ENCODE data around the gene TWIST2. TPM values are rescaled to one million over a fixed set of nuclear protein-coding genes. Genes with fewer than 3 reads are reported as not detected.

Gene TWIST2
- total RNA-seq, 1 donor from 2014 or later: not detected

GRCh38 chr2:238846628-238847418 lies 1.1 kb upstream of the TWIST2 start:
- Mint-ChIP-seq H3K27me3 (peaks cover 49% of the 10 kb centered on the region), H3K27ac (no peak overlapping the region), H3K4me1 (no peaks in the 10 kb centered on the region), H3K4me3 (no peak overlapping the region), H3K9me3 (no peaks in the 10 kb centered on the region), H3K36me3 (ENCODE audit: low read depth) (no peaks in the 10 kb centered on the region)
- intact Hi-C loops (cut with micrococcal nuclease): no loop called here
- peak; percentile 34 for DNase-seq

- H3K4me1 Mint-ChIP-seq: no peaks in the 10 kb centered on the region
- no peaks in the 10 kb centered on the region for H3K9me3 Mint-ChIP-seq
- H3K4me3 Mint-ChIP-seq: no peak overlapping the region
These were observed 475 bp upstream of the TWIST2 start for GRCh38 chr2:238847419-238847801.

DNA sequence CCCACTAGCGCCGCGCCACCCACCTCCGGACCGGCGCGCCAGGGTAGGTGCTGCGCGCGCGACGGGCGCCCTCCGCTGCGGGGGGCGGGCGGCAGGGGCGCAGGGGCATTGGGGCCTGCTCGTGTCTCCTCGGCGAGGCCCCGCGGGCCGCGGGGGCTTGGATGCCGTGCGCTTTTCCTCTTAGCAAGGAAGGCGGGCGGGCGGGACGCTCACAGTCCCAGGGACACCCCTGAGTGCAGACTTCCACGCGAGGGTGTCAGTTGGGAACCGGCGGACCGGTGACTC lies 748 bp downstream of the TWIST2 start:
- Mint-ChIP-seq H3K4me3 (no peak overlapping the region), H3K27me3 (peaks cover 53% of the 10 kb centered on the region), H3K36me3 (ENCODE audit: low read depth) (no peaks in the 10 kb centered on the region), H3K27ac (no peak overlapping the region), H3K4me1 (no peaks in the 10 kb centered on the region), H3K9me3 (no peaks in the 10 kb centered on the region)
- intact Hi-C loops (cut with micrococcal nuclease): no loop called here
- peak; percentile 45 for DNase-seq

More at GRCh38 chr2:238847419-238847801, 475 bp upstream of the TWIST2 start:
- H3K27me3 Mint-ChIP-seq: peaks cover 52% of the 10 kb centered on the region
- peak; percentile 46 for DNase-seq
- intact Hi-C loops (cut with micrococcal nuclease): no loop called here
- no peaks in the 10 kb centered on the region for H3K36me3 Mint-ChIP-seq (ENCODE audit: low read depth)
- H3K27ac Mint-ChIP-seq: no peak overlapping the region

GRCh38 chr2:238848976-238849853 lies 1.3 kb downstream of the TWIST2 start:
- Mint-ChIP-seq H3K4me1 (no peaks in the 10 kb centered on the region), H3K9me3 (no peaks in the 10 kb centered on the region), H3K36me3 (ENCODE audit: low read depth) (no peaks in the 10 kb centered on the region), H3K27ac (no peak overlapping the region), H3K27me3 (peaks cover 51% of the 10 kb centered on the region), H3K4me3 (no peak overlapping the region)
- DNase-seq: peak; percentile 34
- intact Hi-C loops (cut with micrococcal nuclease): no loop called here

DNA sequence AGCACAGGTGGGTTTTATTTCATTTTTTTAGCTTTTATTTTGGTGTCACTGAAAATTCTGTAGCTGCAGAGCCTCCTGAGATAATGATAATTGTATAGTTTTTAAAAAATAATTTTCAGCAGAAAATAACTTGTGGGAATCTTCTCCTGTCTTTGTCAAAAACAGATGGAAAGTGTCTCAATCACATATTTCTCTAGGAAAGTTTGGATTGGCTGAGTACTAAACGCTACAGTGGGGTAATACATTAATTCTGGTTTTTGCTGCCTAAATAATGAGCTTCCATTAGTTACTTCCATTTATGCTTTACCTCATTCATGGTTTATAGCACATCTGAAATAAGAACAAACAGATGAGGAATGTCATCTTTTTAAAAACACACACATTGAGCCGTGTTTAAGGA lies 2.2 kb downstream of the TWIST2 start:
- Mint-ChIP-seq H3K36me3 (ENCODE audit: low read depth) (no peaks in the 10 kb centered on the region), H3K9me3 (no peaks in the 10 kb centered on the region), H3K4me1 (no peaks in the 10 kb centered on the region), H3K27me3 (peaks cover 45% of the 10 kb centered on the region), H3K4me3 (no peak overlapping the region), H3K27ac (no peak overlapping the region)
- no peak for DNase-seq
- intact Hi-C loops (cut with micrococcal nuclease): no loop called here

DNA sequence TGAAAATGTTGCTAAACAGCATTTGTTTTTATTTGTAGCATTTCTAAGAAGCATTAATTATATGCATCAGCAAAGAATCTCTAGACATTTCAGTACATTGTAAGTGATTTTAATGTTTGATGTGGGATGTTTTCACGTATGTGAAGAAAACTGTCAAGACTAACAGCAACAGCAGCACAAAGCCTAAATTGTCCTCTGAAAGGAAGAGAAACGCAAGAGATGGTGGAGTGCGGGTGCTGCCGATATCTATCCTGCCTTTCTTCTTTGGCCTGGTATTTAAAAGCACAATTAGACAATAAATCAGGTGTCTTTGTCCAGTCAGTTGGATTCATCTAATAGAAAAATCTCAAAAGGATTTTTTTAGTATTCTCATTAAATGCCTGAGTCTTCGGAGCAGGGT lies 3.1 kb downstream of the TWIST2 start:
- no peak for DNase-seq
- H3K27ac Mint-ChIP-seq: no peak overlapping the region
- no peaks in the 10 kb centered on the region for H3K4me1 Mint-ChIP-seq
- no peaks in the 10 kb centered on the region for H3K9me3 Mint-ChIP-seq
- intact Hi-C loops (cut with micrococcal nuclease): no loop called here
- H3K36me3 Mint-ChIP-seq (ENCODE audit: low read depth): no peaks in the 10 kb centered on the region
- H3K4me3 Mint-ChIP-seq: no peak overlapping the region
- H3K27me3 Mint-ChIP-seq: peaks cover 40% of the 10 kb centered on the region

- Mint-ChIP-seq H3K36me3 (ENCODE audit: low read depth) (no peaks in the 10 kb centered on the region), H3K9me3 (no peaks in the 10 kb centered on the region), H3K27me3 (peaks cover 37% of the 10 kb centered on the region), H3K27ac (no peak overlapping the region), H3K4me3 (no peak overlapping the region), H3K4me1 (no peaks in the 10 kb centered on the region)
- intact Hi-C loops (cut with micrococcal nuclease): no loop called here
- no peak for DNase-seq
These were observed 3.9 kb downstream of the TWIST2 start for GRCh38 chr2:238851761-238852160.

DNA sequence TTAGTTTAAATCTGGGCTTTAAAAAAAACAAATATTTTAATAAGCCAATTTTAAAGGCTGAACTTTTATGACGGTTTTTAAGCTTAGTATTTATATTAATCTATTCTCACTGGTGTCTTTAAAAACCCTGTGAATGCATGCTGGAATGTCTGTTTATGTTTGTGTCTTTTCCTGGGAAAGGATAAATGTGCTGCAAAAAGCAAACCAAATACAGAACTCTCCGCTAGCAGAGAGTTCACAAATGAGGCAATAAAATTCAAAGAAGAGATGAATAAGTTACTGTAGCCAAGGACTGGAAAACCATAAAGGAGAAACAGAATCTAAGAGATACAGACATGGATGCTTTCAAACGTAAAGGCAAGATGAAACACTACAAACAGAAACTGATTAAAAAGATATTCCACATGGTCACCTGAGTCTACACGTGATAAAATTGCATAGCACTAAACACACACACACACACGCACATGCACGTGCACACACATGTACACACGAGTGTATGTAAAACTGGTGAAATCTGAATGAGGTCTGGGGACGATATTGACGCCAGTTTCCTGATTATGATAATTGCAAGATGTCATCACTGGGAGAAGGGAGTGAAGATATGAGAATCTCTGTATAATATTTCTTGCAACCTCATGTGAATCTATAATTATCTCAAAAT lies 4.5 kb downstream of the TWIST2 start:
- H3K4me1 Mint-ChIP-seq: no peaks in the 10 kb centered on the region
- no peaks in the 10 kb centered on the region for H3K9me3 Mint-ChIP-seq
- H3K27ac Mint-ChIP-seq: no peak overlapping the region
- no peak overlapping the region for H3K4me3 Mint-ChIP-seq
- no peak for DNase-seq
- intact Hi-C loops (cut with micrococcal nuclease): no loop called here
- H3K36me3 Mint-ChIP-seq (ENCODE audit: low read depth): no peaks in the 10 kb centered on the region
- peaks cover 37% of the 10 kb centered on the region for H3K27me3 Mint-ChIP-seq

- peaks cover 37% of the 10 kb centered on the region for H3K27me3 Mint-ChIP-seq
- no peaks in the 10 kb centered on the region for H3K9me3 Mint-ChIP-seq
- H3K4me3 Mint-ChIP-seq: no peak overlapping the region
- no peaks in the 10 kb centered on the region for H3K36me3 Mint-ChIP-seq (ENCODE audit: low read depth)
- intact Hi-C loops (cut with micrococcal nuclease): no loop called here
- no peaks in the 10 kb centered on the region for H3K4me1 Mint-ChIP-seq
- no peak overlapping the region for H3K27ac Mint-ChIP-seq
- no peak for DNase-seq
These were observed 5.3 kb downstream of the TWIST2 start for GRCh38 chr2:238853218-238853617.

DNA sequence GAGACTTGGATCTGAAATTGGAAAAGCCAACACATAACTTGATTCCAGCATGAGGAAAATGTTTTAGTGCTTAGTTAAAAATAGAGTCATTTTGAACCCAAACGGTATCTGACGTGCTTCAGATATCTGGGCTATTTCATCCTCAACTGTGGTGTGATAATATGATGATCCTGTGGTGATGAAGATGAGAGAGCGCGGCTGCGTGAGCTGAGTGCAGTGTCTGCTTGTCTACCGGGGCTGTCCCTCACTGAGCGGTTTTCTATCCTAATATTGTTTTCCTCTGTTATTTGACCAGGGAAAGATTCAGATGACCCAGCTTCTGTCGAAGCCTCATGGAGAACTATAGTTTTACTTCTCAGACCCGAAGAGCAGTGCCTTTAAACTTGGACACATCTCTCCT lies 5.8 kb downstream of the TWIST2 start:
- Mint-ChIP-seq H3K27me3 (peaks cover 36% of the 10 kb centered on the region), H3K27ac (no peak overlapping the region)
- intact Hi-C loops (cut with micrococcal nuclease): no loop called here

DNA sequence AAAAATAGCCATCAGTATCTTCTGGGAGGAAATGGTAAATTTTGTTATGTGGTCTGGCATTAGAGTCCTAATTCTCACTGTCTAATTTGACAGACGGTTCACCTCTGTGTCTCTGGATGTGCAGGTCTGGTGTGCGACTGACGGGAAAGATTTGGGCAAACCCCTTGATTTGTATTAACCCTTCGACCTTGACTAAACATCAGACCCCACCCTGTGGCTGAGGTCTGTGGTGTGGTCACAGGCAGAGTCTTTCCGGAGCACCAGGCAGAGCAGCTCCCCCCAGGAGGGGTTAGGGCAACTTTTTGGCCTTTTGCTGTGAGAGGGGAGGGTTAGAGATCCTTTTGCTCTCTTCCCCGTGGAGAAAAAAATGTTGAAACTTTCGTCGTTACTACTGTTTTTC lies 6.4 kb downstream of the TWIST2 start:
- no peak overlapping the region for H3K4me3 Mint-ChIP-seq
- no peaks in the 10 kb centered on the region for H3K9me3 Mint-ChIP-seq
- no peak overlapping the region for H3K27ac Mint-ChIP-seq
- peaks cover 34% of the 10 kb centered on the region for H3K27me3 Mint-ChIP-seq
- H3K4me1 Mint-ChIP-seq: no peaks in the 10 kb centered on the region
- DNase-seq: no peak
- intact Hi-C loops (cut with micrococcal nuclease): no loop called here
- H3K36me3 Mint-ChIP-seq (ENCODE audit: low read depth): no peaks in the 10 kb centered on the region

More for the DNA sequence above, 5.8 kb downstream of the TWIST2 start:
- no peaks in the 10 kb centered on the region for H3K36me3 Mint-ChIP-seq (ENCODE audit: low read depth)
- DNase-seq: no peak
- H3K9me3 Mint-ChIP-seq: no peaks in the 10 kb centered on the region
- H3K4me1 Mint-ChIP-seq: no peaks in the 10 kb centered on the region
- no peak overlapping the region for H3K4me3 Mint-ChIP-seq

GRCh38 chr2:238854699-238855229 lies 6.9 kb downstream of the TWIST2 start:
- DNase-seq: no peak
- intact Hi-C loops (cut with micrococcal nuclease): no loop called here
- H3K27ac Mint-ChIP-seq: no peak overlapping the region
- peaks cover 32% of the 10 kb centered on the region for H3K27me3 Mint-ChIP-seq
- no peaks in the 10 kb centered on the region for H3K9me3 Mint-ChIP-seq
- H3K4me3 Mint-ChIP-seq: no peak overlapping the region
- no peaks in the 10 kb centered on the region for H3K4me1 Mint-ChIP-seq
- no peaks in the 10 kb centered on the region for H3K36me3 Mint-ChIP-seq (ENCODE audit: low read depth)

DNA sequence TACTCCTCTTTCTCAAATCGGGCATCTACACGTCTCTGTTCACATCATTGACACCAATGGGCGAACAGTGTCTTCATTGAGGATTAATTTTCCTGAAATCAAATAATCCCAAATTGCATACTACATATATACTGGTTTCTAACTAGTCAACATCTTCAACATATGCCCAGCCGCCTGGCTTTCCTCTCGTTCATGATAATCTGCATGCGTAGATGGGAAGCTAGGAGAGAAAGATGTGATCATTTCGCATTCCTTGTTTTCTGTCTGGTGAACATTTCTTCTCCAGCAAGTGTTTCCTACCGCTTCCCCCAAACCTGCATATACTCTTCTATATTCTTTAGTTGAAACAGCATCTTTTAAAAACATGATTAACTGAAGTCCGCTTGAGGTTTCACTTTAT lies 7.4 kb downstream of the TWIST2 start:
- H3K36me3 Mint-ChIP-seq (ENCODE audit: low read depth): no peaks in the 10 kb centered on the region
- H3K4me3 Mint-ChIP-seq: no peak overlapping the region
- H3K27me3 Mint-ChIP-seq: peaks cover 28% of the 10 kb centered on the region
- no peak overlapping the region for H3K27ac Mint-ChIP-seq
- intact Hi-C loops (cut with micrococcal nuclease): no loop called here
- H3K9me3 Mint-ChIP-seq: no peaks in the 10 kb centered on the region
- no peaks in the 10 kb centered on the region for H3K4me1 Mint-ChIP-seq
- no peak for DNase-seq

All from activated CD4-positive, alpha-beta T cell treated with anti-CD3 and anti-CD28 coated beads, Interleukin-2, amount 10 ng/mL, durations not matched to agents 24 days and 14 days (primary cell).